ENCODE results near the gene OPALIN.
"Not testable (repeated sequence)": the region's sequence is repeated elsewhere in the genome, so short reads cannot be mapped to it uniquely, and the experiment has no call there.

Gene OPALIN

DNA sequence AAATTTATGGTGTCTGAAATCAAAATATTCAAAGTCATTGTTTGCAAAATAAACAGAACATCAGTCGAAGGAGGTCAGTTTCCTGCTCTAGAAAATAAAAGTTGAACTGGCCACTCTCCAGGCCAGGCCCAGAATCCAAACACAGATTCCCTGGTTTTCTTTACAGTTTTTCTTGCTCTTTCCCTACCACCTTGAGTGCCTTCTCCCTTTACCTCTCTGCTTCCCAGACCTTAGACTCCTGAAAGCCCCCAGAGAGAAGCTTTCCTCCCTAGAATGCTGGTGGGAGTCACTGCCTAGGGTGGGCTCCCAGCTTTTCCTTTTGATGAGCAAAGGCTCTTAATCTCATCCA is 48.5 kb downstream of the OPALIN start:
- H3K9ac ChIP-seq (ENCODE audit: low read depth, low read length), result no peak overlapping the region

DNA sequence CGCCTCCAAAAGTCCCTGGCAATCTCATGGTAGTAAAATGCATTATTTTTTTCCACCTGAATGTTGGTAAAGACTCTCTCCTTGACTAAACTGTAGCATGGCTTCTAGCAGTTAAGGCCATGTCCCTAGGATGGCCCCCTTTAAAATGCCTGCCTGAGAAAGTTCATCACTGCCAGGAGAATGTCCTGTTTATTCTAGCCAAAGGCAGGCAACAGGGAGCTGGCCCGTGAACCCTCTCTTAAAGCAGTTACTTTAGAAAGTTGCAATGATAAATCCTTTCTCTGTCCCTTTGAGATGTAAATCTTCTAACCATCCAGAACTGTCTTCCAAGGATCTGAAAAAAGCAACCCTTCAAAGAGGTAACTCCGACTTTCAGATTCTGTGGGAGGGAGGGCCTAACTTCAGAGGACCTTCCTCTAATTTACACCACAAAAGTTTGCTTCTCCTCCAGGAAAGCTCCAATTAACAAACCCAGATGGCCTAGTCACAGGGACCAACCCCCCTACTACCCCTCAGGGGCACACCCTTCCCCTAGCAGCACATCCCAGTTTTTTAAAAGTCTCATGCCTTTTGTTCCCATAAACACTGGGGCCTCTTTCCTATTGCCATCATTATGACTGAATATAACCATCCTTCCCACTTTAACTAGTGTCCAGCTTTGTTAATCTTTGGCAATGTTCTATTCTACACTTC is 49.0 kb downstream of the OPALIN start:
- H3K9me3 ChIP-seq (replicated peaks; ENCODE audit: low read length), result no peaks in the 10 kb centered on the region
- H3K4me1 ChIP-seq (ENCODE audit: control insufficient read depth, insufficient read depth, low read length), result no peaks in the 10 kb centered on the region
- H3K4me3 ChIP-seq (ENCODE audit: low read length), result no peak overlapping the region
- no peak overlapping the region for H3K4me2 ChIP-seq (ENCODE audit: low read length)
- no peaks in the 10 kb centered on the region for H3K36me3 ChIP-seq (ENCODE audit: insufficient read depth, low read length)
- no peaks in the 10 kb centered on the region for H3K27me3 ChIP-seq (ENCODE audit: control insufficient read depth, insufficient read depth, low read length)
- no peak overlapping the region for H3K9ac ChIP-seq (ENCODE audit: low read depth, low read length)

More for the DNA sequence above, 48.5 kb downstream of the OPALIN start:
- H3K36me3 ChIP-seq (ENCODE audit: insufficient read depth, low read length), result no peaks in the 10 kb centered on the region
- no peak overlapping the region for H3K4me3 ChIP-seq (ENCODE audit: low read length)
- no peaks in the 10 kb centered on the region for H3K27me3 ChIP-seq (ENCODE audit: control insufficient read depth, insufficient read depth, low read length)
- no peaks in the 10 kb centered on the region for H3K4me1 ChIP-seq (ENCODE audit: control insufficient read depth, insufficient read depth, low read length)
- H3K4me2 ChIP-seq (ENCODE audit: low read length), result no peak overlapping the region
- no peaks in the 10 kb centered on the region for H3K9me3 ChIP-seq (replicated peaks; ENCODE audit: low read length)

DNA sequence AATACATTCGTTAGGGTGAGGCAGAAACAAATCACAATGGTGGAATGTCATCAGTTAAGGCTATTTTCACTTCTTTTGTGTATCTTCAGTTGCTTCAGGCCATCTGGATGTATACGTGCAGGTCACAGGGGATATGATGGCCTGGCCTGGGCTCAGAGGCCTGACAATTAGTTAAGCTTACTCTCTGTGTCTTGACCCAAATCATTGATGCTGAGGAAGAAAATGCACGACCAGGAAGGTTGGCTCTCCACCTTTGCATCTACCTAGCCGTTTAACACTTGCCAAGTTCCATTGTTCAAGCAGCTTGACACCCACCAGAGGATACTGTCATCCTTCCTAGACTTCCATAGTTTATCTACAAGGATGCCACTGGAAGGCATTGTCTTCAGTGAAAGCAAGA is 49.9 kb downstream of the OPALIN start:
- not testable (repeated sequence) for H3K27me3 ChIP-seq (ENCODE audit: control insufficient read depth, insufficient read depth, low read length); H3K4me1 ChIP-seq (ENCODE audit: control insufficient read depth, insufficient read depth, low read length); H3K4me3 ChIP-seq (ENCODE audit: low read length); H3K9ac ChIP-seq (ENCODE audit: low read depth, low read length); H3K36me3 ChIP-seq (ENCODE audit: insufficient read depth, low read length); H3K4me2 ChIP-seq (ENCODE audit: low read length); H3K9me3 ChIP-seq (replicated peaks; ENCODE audit: low read length)

DNA sequence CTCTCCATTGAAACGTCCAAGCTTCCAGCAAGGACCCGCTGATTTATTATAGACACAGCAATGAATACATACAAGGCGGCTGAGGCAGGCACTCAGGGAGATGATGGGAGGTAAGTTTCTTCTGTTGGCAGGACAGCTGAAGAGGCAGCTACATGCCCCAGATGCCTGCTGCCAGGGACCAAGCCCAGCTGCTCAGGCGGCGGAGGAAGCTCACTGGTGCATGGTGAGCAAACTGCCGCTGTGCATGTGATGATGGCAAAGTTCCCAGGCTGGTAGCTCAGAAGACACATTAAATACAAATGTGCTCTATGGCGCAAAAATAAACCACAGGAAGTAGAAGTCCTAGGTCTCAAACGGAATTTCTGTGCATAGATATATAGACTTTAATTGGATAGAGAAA is 52.3 kb downstream of the OPALIN start:
- Histone ChIP-seq H3K9ac (ENCODE audit: low read depth, low read length) (no peak overlapping the region), H3K4me1 (ENCODE audit: control insufficient read depth, insufficient read depth, low read length) (no peaks in the 10 kb centered on the region), H3K9me3 (replicated peaks; ENCODE audit: low read length) (no peaks in the 10 kb centered on the region), H3K27me3 (ENCODE audit: control insufficient read depth, insufficient read depth, low read length) (no peaks in the 10 kb centered on the region), H3K4me3 (ENCODE audit: low read length) (no peak overlapping the region), H3K36me3 (ENCODE audit: insufficient read depth, low read length) (no peaks in the 10 kb centered on the region), H3K4me2 (ENCODE audit: low read length) (no peak overlapping the region)

DNA sequence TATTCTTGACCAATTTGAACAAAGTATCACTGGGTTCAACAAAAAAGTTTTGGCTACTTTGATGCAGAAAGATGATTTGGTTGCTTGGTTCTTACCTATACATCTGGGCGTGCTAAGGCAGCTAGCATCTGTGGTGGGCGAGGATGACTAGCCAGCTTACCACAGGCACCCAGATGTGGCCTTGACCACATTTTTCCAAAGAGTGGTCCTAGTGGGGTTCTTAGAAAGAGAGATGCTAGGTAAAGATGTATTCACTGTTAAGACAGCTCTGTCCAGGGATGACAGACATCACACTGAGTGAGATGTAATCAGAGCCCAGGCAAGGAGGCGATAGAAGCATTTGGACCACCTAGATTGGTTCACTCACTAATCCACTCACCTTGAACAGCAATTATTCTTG is 53.8 kb downstream of the OPALIN start:
- Histone ChIP-seq H3K36me3 (ENCODE audit: insufficient read depth, low read length) (no peaks in the 10 kb centered on the region), H3K4me1 (ENCODE audit: control insufficient read depth, insufficient read depth, low read length) (no peaks in the 10 kb centered on the region), H3K9me3 (replicated peaks; ENCODE audit: low read length) (no peaks in the 10 kb centered on the region), H3K27me3 (ENCODE audit: control insufficient read depth, insufficient read depth, low read length) (peaks cover 10% of the 10 kb centered on the region), H3K4me2 (ENCODE audit: low read length) (no peak overlapping the region), H3K9ac (ENCODE audit: low read depth, low read length) (no peak overlapping the region), H3K4me3 (ENCODE audit: low read length) (no peak overlapping the region)

DNA sequence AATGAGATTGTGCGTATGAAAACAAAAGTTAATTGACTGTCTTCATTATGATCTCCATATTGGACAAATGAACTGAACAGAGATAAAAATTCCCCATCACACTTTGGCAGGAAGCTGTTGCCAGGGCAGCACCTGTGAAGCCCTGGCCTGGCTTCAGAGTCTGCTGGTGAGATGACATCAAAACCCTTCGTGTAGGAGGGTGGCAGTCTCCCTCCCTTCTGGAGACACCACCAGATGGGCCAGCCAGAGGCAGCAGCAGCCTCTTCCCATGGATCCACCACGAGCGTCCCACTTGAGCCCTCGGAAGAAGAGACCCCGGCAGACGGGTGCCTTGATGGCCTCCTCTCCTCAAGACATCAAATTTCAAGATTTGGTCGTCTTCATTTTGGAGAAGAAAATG is 54.6 kb downstream of the OPALIN start, which contains the start of gene DNTT:
DNTT (plus strand) TSS at position 205 of the 400 bp plus-strand sequence; CDS start at position 269, 64 bp downstream.
- no peak within 1 kb of the TSS for H3K4me3 ChIP-seq (ENCODE audit: low read length)

DNA sequence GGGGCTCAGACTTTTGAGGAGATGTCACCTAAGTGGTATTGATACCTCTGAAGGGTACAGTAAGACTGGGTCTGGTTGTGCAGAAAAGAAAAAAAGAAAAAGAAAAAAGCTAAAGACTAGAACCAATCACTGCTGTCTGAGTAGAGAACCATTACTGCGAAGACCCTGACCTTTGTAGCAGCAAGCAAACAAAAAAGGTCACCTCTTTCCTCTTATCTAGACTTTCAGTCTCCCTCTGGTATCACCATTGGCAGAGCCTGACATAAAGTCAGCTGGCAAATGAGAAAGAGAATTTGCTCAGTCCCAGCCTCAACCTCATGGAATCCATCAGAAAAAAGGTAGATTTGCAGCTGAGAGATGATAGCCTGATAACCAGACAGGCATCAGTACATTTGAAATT is 57.2 kb downstream of the OPALIN start:
- Histone ChIP-seq H3K36me3 (ENCODE audit: insufficient read depth, low read length) (no peaks in the 10 kb centered on the region), H3K4me2 (ENCODE audit: low read length) (no peak overlapping the region), H3K9ac (ENCODE audit: low read depth, low read length) (no peak overlapping the region), H3K9me3 (replicated peaks; ENCODE audit: low read length) (no peaks in the 10 kb centered on the region), H3K4me1 (ENCODE audit: control insufficient read depth, insufficient read depth, low read length) (no peaks in the 10 kb centered on the region), H3K4me3 (ENCODE audit: low read length) (no peak overlapping the region), H3K27me3 (ENCODE audit: control insufficient read depth, insufficient read depth, low read length) (peaks cover 31% of the 10 kb centered on the region)

More for the DNA sequence above, 54.6 kb downstream of the OPALIN start, which contains the start of gene DNTT:
- peaks cover 18% of the 10 kb centered on the region for H3K27me3 ChIP-seq (ENCODE audit: control insufficient read depth, insufficient read depth, low read length)
- H3K9me3 ChIP-seq (replicated peaks; ENCODE audit: low read length), result no peaks in the 10 kb centered on the region
- no peak within 1 kb of the TSS for H3K4me2 ChIP-seq (ENCODE audit: low read length)
- H3K4me1 ChIP-seq (ENCODE audit: control insufficient read depth, insufficient read depth, low read length), result no peaks in the 10 kb centered on the region
- no peaks in the 10 kb centered on the region for H3K36me3 ChIP-seq (ENCODE audit: insufficient read depth, low read length)
- no peak within 1 kb of the TSS for H3K9ac ChIP-seq (ENCODE audit: low read depth, low read length)

DNA sequence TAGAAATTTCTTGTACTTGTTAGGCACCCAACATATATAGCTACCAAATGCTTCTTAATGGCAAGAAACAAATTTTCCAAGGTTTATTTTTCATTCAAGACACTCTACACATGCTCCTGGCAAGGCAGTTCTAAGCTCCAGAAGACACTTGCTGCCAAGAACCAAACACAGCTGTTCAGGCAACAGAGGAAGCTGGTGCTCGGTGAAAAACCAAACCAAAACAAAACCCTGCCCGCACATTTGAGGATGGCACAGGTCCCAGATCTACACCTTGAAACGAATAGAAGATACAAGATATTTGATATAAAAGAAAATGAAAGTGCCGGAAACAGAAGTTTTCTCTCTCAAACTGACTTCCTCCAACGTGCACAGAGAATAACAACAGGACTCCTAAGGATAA is 59.4 kb downstream of the OPALIN start:
- no peaks in the 10 kb centered on the region for H3K4me1 ChIP-seq (ENCODE audit: control insufficient read depth, insufficient read depth, low read length)
- no peaks in the 10 kb centered on the region for H3K36me3 ChIP-seq (ENCODE audit: insufficient read depth, low read length)
- no peak overlapping the region for H3K4me2 ChIP-seq (ENCODE audit: low read length)
- peaks cover 43% of the 10 kb centered on the region for H3K27me3 ChIP-seq (ENCODE audit: control insufficient read depth, insufficient read depth, low read length)
- H3K9ac ChIP-seq (ENCODE audit: low read depth, low read length), result no peak overlapping the region
- no peak overlapping the region for H3K4me3 ChIP-seq (ENCODE audit: low read length)
- no peaks in the 10 kb centered on the region for H3K9me3 ChIP-seq (replicated peaks; ENCODE audit: low read length)

DNA sequence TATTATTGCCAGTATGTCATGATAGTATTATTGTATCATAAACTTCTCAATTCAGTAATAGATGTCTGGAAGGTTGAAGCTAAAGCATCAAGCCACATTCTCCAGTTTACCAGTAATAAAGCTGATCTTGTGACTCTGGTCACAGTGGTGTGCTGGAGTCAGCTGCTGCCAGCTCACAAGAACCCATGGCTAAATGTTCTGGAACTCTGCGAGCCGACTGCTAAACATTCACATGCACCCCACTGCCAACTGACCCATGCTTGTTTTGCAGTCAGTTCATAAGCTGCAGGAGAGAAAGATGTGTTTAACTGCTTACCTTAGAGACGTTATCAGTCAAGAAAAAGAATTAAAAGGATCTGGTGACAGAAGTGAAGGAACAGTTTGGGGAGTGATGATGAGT is 60.4 kb downstream of the OPALIN start:
- Histone ChIP-seq H3K9ac (ENCODE audit: low read depth, low read length) (no peak overlapping the region), H3K4me1 (ENCODE audit: control insufficient read depth, insufficient read depth, low read length) (no peaks in the 10 kb centered on the region), H3K4me3 (ENCODE audit: low read length) (no peak overlapping the region), H3K9me3 (replicated peaks; ENCODE audit: low read length) (no peaks in the 10 kb centered on the region), H3K27me3 (ENCODE audit: control insufficient read depth, insufficient read depth, low read length) (peaks cover 43% of the 10 kb centered on the region), H3K4me2 (ENCODE audit: low read length) (no peak overlapping the region), H3K36me3 (ENCODE audit: insufficient read depth, low read length) (no peaks in the 10 kb centered on the region)

DNA sequence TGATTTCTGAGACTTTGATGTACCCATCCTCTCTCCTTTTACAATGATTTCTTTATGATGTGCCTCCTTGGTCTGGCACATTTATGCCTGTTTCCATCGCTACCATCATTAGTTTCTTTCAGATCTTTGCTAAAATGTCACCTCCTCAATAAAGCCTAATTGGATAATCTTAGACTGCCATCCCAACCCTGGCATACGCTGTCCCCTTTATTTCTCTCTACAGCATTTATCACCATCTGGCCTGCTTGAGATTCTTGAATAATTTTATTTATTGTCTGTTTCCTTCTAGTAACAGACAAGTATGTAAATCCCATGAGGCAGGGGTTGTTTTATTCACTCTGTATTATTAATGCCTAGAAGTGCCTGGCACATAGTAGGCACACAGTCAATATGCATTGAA is 61.3 kb downstream of the OPALIN start:
- Histone ChIP-seq H3K36me3 (ENCODE audit: insufficient read depth, low read length) (no peaks in the 10 kb centered on the region), H3K4me1 (ENCODE audit: control insufficient read depth, insufficient read depth, low read length) (no peaks in the 10 kb centered on the region), H3K4me2 (ENCODE audit: low read length) (no peak overlapping the region), H3K27me3 (ENCODE audit: control insufficient read depth, insufficient read depth, low read length) (peaks cover 43% of the 10 kb centered on the region), H3K9me3 (replicated peaks; ENCODE audit: low read length) (no peaks in the 10 kb centered on the region), H3K4me3 (ENCODE audit: low read length) (no peak overlapping the region), H3K9ac (ENCODE audit: low read depth, low read length) (no peak overlapping the region)

DNA sequence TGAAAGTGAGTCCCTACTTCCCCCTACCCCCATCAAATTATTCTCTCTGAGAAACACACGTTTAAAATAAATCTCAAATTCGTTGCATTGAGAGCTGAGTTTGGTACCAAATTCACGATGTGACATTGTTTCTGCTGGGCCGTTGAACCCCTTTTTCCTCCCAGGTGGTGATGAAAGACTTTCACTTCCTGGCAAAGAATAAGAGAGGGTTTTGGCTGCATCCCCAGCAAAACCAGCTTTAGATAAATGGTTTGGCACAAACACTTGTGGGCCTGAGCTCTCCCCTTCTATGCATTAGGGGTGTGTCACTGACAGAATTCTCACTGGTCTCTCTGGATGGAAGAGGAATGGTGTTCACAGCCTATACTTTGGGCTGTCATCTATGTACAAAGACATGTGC is 63.3 kb downstream of the OPALIN start:
- Histone ChIP-seq H3K36me3 (ENCODE audit: insufficient read depth, low read length) (no peaks in the 10 kb centered on the region), H3K4me1 (ENCODE audit: control insufficient read depth, insufficient read depth, low read length) (no peaks in the 10 kb centered on the region), H3K27me3 (ENCODE audit: control insufficient read depth, insufficient read depth, low read length) (peaks cover 45% of the 10 kb centered on the region), H3K9me3 (replicated peaks; ENCODE audit: low read length) (no peaks in the 10 kb centered on the region), H3K9ac (ENCODE audit: low read depth, low read length) (no peak overlapping the region), H3K4me3 (ENCODE audit: low read length) (no peak overlapping the region), H3K4me2 (ENCODE audit: low read length) (no peak overlapping the region)
